MCF 10A (cell line): Measurements from ENCODE around the gene ACOT9. TPM values are rescaled to one million over a fixed set of nuclear protein-coding genes. Genes with fewer than 3 reads are reported as not detected.
A peak's percentile ranks its signal among the peaks of the same experiment; 100 is the strongest.

Experiments
- BruUV-seq: library from RNA; stranded (reverse); fragments of 400-500 nt; replicated peaks from 2 replicates; lab custom pipeline; 2021; lab: Mats Ljungman, UMichigan
- CTCF ChIA-PET: fragments of 300-600 bp; sonication (Branson Sonifier 250); formaldehyde crosslinking; extraction: SDS; loops from one replicate; lab custom pipeline; 2021; ENCODE audit warnings: antibody characterized with exemption, inconsistent platforms; lab: Yijun Ruan, JAX
- POLR2A ChIA-PET: fragments of 300-600, 350-650 bp; sonication (Branson Sonifier 250); formaldehyde crosslinking; extraction: SDS; loops from one replicate; lab custom pipeline; 2020; ENCODE audit warnings: antibody characterized with exemption, inconsistent platforms; lab: Yijun Ruan, JAX
- DNase-seq: peaks from one replicate; pipeline ENCODE4 v3.0.0-alpha.2; 2018; ENCODE audit not compliant: unreplicated experiment
- H3K27ac Mint-ChIP-seq: one replicate; pipeline ENCODE4 v1.8.0; 2022; ENCODE audit warnings: mild to moderate bottlenecking, low read depth, mixed read lengths; ENCODE audit not compliant: unreplicated experiment
- H3K27me3 Mint-ChIP-seq: one replicate; pipeline ENCODE4 v1.8.0; 2022; ENCODE audit warnings: mixed read lengths; ENCODE audit not compliant: insufficient read depth, unreplicated experiment
- H3K36me3 Mint-ChIP-seq: one replicate; pipeline ENCODE4 v1.8.0; 2022; ENCODE audit warnings: mild to moderate bottlenecking, moderate library complexity, mixed read lengths; ENCODE audit not compliant: insufficient read depth, unreplicated experiment
- H3K4me1 Mint-ChIP-seq: one replicate; pipeline ENCODE4 v1.8.0; 2022; ENCODE audit warnings: mixed read lengths; ENCODE audit not compliant: insufficient read depth, unreplicated experiment
- H3K4me3 Mint-ChIP-seq: one replicate; pipeline ENCODE4 v1.8.0; 2022; ENCODE audit warnings: mild to moderate bottlenecking, moderate library complexity, mixed read lengths; ENCODE audit not compliant: unreplicated experiment
- H3K9me3 Mint-ChIP-seq: one replicate; pipeline ENCODE4 v1.8.0; 2022; ENCODE audit warnings: mixed read lengths; ENCODE audit not compliant: unreplicated experiment
- intact Hi-C: fragments of 100-400 bp; cut with micrococcal nuclease; formaldehyde crosslinking; loops from 2 replicates; pipeline ENCODE4 v1.14.1; 2022
- total RNA-seq: library from RNA; stranded (reverse); gene quantifications from 2 replicates; pipeline ENCODE4 v1.2.3, GENCODE V29; 2022
- TF ChIP-seq, protein P1 (sequence below): fragments of 200-600 bp; IDR thresholded peaks from one replicate; pipeline ENCODE4 v1.8.0; 2022; ENCODE audit warnings: antibody characterized with exemption, mild to moderate bottlenecking; ENCODE audit not compliant: unreplicated experiment

The ACOT9 gene
- total RNA-seq, 1 experiment from 2014 or later: 83.9 TPM

DNA sequence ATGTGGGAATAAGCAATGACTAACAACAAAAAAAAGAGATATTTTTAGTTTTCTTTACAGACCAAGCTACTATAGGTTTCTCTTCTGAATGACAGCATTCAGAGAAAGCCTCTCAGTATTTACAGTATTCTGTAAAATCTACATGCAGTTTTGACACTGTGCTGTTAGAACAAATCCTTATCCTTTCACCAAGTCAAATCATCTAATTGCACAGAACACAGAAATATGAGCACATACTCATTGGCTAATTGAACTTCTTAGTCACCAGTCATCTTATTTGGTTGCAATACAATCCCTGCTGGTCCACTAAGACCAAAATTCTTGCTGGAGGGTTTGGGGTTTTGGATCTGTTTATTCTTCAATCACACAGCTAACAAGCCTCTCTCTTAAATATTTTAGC lies 5.7 kb downstream of the ACOT9 start:
- TF ChIP-seq, protein P1, sequence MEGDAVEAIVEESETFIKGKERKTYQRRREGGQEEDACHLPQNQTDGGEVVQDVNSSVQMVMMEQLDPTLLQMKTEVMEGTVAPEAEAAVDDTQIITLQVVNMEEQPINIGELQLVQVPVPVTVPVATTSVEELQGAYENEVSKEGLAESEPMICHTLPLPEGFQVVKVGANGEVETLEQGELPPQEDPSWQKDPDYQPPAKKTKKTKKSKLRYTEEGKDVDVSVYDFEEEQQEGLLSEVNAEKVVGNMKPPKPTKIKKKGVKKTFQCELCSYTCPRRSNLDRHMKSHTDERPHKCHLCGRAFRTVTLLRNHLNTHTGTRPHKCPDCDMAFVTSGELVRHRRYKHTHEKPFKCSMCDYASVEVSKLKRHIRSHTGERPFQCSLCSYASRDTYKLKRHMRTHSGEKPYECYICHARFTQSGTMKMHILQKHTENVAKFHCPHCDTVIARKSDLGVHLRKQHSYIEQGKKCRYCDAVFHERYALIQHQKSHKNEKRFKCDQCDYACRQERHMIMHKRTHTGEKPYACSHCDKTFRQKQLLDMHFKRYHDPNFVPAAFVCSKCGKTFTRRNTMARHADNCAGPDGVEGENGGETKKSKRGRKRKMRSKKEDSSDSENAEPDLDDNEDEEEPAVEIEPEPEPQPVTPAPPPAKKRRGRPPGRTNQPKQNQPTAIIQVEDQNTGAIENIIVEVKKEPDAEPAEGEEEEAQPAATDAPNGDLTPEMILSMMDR: no peak
- CTCF ChIA-PET: interaction anchor here (2.8 kb wide), 1 partner anchor 164 kb away, joined by 15 read pairs; no protein-coding TSS in a partner anchor
- H3K27ac Mint-ChIP-seq: no peak overlapping the region
- DNase-seq: peak; percentile 33
- H3K4me3 Mint-ChIP-seq: no peak overlapping the region
- intact Hi-C loops: no loop called here
- H3K27me3 Mint-ChIP-seq: peaks cover 10% of the 10 kb centered on the region
- no peaks in the 10 kb centered on the region for H3K9me3 Mint-ChIP-seq
- BruUV-seq: no TSS peak
- POLR2A ChIA-PET: no interaction called here
- H3K36me3 Mint-ChIP-seq: peaks cover 4% of the 10 kb centered on the region
- peaks cover 13% of the 10 kb centered on the region for H3K4me1 Mint-ChIP-seq

DNA sequence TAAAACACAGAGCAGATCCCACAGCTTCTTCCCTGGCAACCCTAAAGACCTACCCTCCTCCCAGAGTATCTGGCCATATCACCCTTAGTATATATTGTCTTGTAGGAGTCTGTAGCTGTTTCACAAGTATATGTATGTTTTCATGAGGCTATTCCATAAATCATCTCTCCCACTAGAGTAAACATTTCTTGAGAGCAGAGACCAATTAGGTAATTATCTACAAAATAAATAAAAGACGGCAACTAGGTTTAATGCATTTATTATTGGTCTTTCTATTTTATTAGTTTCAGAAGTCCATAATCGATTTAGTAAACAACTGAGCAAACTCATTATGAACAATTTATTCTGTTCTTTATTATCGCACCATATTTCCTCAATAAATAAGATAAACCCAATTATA lies 7.0 kb downstream of the ACOT9 start:
- intact Hi-C loops: no loop called here

DNA sequence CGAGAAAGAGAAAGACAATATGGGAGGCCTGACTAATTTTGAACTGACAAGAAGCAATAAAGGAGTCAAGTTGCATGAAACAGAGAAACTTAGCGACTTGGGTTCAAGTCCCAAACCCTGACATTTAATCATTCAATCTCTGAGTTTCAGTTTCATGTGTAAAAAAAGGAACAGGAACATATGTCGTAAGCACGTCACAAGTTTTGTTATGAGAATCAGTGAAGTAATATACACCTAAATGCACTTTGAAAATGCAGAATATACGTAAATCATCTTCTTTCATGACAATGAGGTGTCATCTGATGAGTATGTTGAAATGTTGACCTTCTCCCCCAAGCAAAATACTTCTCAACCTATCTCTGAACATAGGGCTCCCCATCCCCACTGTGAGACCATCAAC lies 10.4 kb downstream of the ACOT9 start:
- no peak for DNase-seq
- Mint-ChIP-seq H3K36me3 (peaks cover 22% of the 10 kb centered on the region), H3K4me1 (peaks cover 5% of the 10 kb centered on the region), H3K27ac (no peak overlapping the region), H3K27me3 (peaks cover 33% of the 10 kb centered on the region), H3K9me3 (no peaks in the 10 kb centered on the region), H3K4me3 (no peak overlapping the region)
- TF ChIP-seq, protein P1: no peak
- no TSS peak for BruUV-seq
- POLR2A ChIA-PET: no interaction called here
- CTCF ChIA-PET: no interaction called here
- intact Hi-C loops: no loop called here

More for the DNA sequence above, 7.0 kb downstream of the ACOT9 start:
- Mint-ChIP-seq H3K9me3 (no peaks in the 10 kb centered on the region), H3K27ac (no peak overlapping the region), H3K36me3 (peaks cover 4% of the 10 kb centered on the region), H3K4me1 (peaks cover 6% of the 10 kb centered on the region), H3K4me3 (no peak overlapping the region), H3K27me3 (peaks cover 24% of the 10 kb centered on the region)
- TF ChIP-seq, protein P1: no peak
- POLR2A ChIA-PET: no interaction called here
- BruUV-seq: no TSS peak
- CTCF ChIA-PET: interaction anchor here (0.7 to 2.8 kb wide), 4 partner anchors 10 to 1168 kb away, joined by 3 to 15 read pairs (median 7); no protein-coding TSS in a partner anchor
- DNase-seq: no peak

DNA sequence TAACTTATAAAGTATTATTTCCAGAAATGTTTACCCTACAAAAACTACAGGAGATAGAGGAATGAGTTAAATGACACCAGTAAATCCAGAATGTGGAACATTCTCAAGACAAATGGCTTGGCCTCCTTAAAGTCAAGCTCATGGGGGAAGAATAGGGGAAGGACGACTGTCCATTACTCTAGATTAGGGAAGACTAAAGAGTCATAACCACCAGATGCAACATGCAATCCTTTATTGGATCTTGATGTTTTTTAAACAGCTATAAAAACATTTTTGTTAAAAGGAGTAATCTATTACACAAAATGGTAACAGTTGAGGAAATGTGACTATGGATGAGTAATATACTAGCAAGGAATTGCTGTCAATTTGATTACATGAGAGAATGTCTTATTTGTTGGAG lies 11.1 kb downstream of the ACOT9 start:
- no peak for DNase-seq
- intact Hi-C loops: no loop called here

More for the DNA sequence above, 11.1 kb downstream of the ACOT9 start:
- TF ChIP-seq, protein P1: no peak
- no TSS peak for BruUV-seq
- Mint-ChIP-seq H3K4me1 (peaks cover 5% of the 10 kb centered on the region), H3K27me3 (peaks cover 33% of the 10 kb centered on the region), H3K4me3 (no peak overlapping the region), H3K9me3 (no peaks in the 10 kb centered on the region), H3K27ac (no peak overlapping the region), H3K36me3 (peaks cover 29% of the 10 kb centered on the region)
- CTCF ChIA-PET: no interaction called here
- POLR2A ChIA-PET: interaction anchor here (0.9 kb wide), 1 partner anchor 10 kb away, joined by 3 read pairs; no protein-coding TSS in a partner anchor
